PFSK-1 (cell line): Measurements from ENCODE around the gene PHLPP2.

Experiments used
- FOXP2 ChIP-seq: optimal IDR thresholded peaks from 2 replicates; pipeline ENCODE3; 2011; ENCODE audit warnings: borderline replicate concordance, control low read depth, inconsistent platforms; ENCODE audit not compliant: insufficient read depth; ENCODE audit errors: extremely low read length, extremely low read depth
- POLR2AphosphoS5 ChIP-seq: IDR thresholded peaks from 2 replicates; pipeline ENCODE4 v1.6.1; 2012; ENCODE audit warnings: low read depth, mild to moderate bottlenecking, control low read depth, low read length, moderate library complexity
- REST ChIP-seq, 2 experiments: IDR thresholded peaks; 2 replicates each; pipeline versions ENCODE4 v1.6.1 to v1.8.0; 2011 to 2012; ENCODE audit warnings: low read depth in 2 of 2, low read length in 2 of 2, control low read depth in 1 of 2, inconsistent platforms in 1 of 2, mild to moderate bottlenecking in 1 of 2, moderate library complexity in 1 of 2; ENCODE audit not compliant: insufficient read depth in 1 of 2
- SIN3A ChIP-seq: IDR thresholded peaks from 2 replicates; pipeline ENCODE4 v1.6.1; 2012; ENCODE audit warnings: mild to moderate bottlenecking, low read length, moderate library complexity, borderline replicate concordance; ENCODE audit not compliant: insufficient read depth
- TAF1 ChIP-seq: IDR thresholded peaks from 2 replicates; pipeline ENCODE4 v1.6.1; 2012; ENCODE audit warnings: low read length, control low read depth, borderline replicate concordance; ENCODE audit not compliant: insufficient read depth

The PHLPP2 gene

GRCh38 chr16:71761097-71761496, 36.6 kb upstream of the PHLPP2 start:
- TF ChIP-seq TAF1 (no peak), FOXP2 (no peak), POLR2AphosphoS5 (no peak), REST (IDR thresholded peaks at IDR 0.05; ENCODE audit: insufficient read depth in 1 of 2, low read depth in 2 of 2, low read length in 2 of 2) (no peak), SIN3A (no peak)

- no peak for TF ChIP-seq TAF1
- no peak for TF ChIP-seq SIN3A
- no peak for TF ChIP-seq REST (IDR thresholded peaks at IDR 0.05; ENCODE audit: insufficient read depth in 1 of 2, low read depth in 2 of 2, low read length in 2 of 2)
- TF ChIP-seq FOXP2: no peak
- TF ChIP-seq POLR2AphosphoS5: no peak
Measured at GRCh38 chr16:71758293-71758760, 33.8 kb upstream of the PHLPP2 start.

DNA sequence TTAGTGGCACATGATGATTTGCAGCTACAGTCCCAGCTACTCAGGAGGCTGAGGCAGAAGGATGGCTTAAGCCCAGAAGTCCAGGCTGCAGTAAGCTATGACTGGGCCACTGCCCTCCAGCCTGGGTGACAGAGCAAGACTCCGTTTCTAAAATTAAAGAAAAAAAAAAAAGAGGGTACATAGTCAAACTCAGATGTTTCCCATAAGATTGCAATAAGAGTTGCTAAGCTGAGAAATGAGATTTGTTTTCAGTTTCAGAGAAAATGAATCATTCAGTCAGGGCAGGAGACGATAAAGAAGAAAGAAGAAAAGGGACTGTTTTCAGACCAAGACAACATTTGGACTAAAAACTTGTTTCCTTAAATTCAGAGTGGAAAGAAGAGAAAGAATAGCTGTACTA, 30.2 kb upstream of the PHLPP2 start:
- no peak for TF ChIP-seq SIN3A
- no peak for TF ChIP-seq POLR2AphosphoS5
- no peak for TF ChIP-seq FOXP2
- no peak for TF ChIP-seq REST (IDR thresholded peaks at IDR 0.05; ENCODE audit: insufficient read depth in 1 of 2, low read depth in 2 of 2, low read length in 2 of 2)
- TF ChIP-seq TAF1: no peak

DNA sequence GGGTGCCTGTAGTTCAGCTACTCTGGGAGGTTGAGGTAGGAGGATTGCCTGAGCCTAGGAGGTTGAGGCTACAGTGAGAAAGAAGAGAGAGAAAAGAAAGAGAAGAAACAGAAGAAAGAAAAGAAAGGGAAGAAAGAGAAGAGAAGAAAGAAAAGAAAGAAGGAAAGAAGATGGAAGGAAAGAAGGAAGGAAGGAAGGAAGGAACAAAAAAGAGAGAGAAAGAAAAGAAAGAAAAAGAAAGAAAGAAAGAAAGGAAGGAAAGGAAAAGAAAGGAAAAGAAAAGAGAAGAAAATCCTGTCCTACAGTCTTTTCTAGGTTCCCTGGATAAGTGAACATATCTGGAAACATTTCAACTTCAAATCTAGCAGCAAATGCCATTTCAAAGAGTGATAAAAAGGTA, 29.6 kb upstream of the PHLPP2 start:
- TF ChIP-seq POLR2AphosphoS5 (no peak), FOXP2 (no peak), SIN3A (no peak), REST (IDR thresholded peaks at IDR 0.05; ENCODE audit: insufficient read depth in 1 of 2, low read depth in 2 of 2, low read length in 2 of 2) (no peak), TAF1 (no peak)

DNA sequence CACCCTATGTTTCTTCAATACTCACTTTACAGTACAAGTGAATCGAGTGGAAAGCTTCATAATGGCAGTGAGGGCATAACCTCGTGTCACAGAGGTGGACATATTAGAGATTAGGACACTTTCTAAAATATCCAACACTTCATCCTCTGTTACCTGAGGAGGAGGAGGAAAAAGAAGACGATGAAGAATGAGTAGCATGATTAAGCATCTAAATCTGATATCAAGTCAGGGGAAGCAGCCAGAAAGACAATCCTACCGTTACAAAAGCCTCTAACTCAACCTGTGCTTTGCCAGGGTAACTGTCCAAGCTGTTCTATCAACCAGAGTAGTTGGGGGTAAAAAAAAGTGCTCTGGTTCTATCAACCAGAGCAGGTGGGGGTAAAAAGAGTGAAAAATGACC, 23.7 kb upstream of the PHLPP2 start:
- TF ChIP-seq REST (IDR thresholded peaks at IDR 0.05; ENCODE audit: insufficient read depth in 1 of 2, low read depth in 2 of 2, low read length in 2 of 2) (no peak), POLR2AphosphoS5 (no peak), TAF1 (no peak), FOXP2 (no peak), SIN3A (no peak)
